GM18508 (cell line): Measurements from ENCODE around the gene ZNF804A.

Experiments used
- ATAC-seq: cut with Tn5 transposase; IDR thresholded peaks from one replicate; pipeline ENCODE4 v1.9.1; 2021; ENCODE audit warnings: moderate number of reproducible peaks; ENCODE audit not compliant: insufficient read depth, unreplicated experiment

ZNF804A gene

DNA sequence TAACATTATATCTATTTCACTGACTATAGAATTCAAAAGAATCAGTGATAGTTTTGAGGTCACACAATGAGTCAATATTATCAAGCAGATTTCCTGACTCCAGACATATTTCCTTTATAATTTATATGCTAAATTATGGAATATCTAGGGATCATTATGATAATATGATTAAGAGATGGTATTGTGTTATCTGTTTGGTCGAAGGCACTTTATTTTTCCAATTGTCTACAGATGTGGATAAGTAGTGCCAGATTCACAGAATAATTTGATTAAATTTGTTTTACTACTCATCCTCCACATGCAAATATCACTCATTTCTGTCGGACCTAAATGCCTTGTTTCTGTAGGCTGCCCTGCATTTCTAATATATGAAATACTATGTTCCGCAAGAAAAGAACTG, 4.4 kb downstream of the ZNF804A start:
- ATAC-seq, result no peak

DNA sequence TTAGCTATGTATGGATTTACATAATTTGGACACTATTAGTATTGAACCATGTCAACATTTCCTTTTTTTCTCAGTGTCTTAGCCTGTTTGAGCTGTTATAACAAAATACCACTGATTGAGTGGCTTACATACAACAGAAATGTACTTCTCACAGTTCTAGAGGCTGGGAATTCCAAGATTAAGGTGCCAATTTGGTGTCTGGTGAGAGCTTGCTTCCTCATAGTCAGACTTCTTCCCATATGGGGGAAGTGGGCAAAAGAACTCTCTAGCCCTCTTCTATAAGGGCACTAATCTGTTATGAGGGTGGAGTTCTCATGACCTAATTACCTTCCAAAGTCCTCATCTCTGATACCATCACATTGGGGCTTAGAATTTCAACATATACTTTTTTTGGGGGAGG, 12.6 kb downstream of the ZNF804A start:
- no peak for ATAC-seq

DNA sequence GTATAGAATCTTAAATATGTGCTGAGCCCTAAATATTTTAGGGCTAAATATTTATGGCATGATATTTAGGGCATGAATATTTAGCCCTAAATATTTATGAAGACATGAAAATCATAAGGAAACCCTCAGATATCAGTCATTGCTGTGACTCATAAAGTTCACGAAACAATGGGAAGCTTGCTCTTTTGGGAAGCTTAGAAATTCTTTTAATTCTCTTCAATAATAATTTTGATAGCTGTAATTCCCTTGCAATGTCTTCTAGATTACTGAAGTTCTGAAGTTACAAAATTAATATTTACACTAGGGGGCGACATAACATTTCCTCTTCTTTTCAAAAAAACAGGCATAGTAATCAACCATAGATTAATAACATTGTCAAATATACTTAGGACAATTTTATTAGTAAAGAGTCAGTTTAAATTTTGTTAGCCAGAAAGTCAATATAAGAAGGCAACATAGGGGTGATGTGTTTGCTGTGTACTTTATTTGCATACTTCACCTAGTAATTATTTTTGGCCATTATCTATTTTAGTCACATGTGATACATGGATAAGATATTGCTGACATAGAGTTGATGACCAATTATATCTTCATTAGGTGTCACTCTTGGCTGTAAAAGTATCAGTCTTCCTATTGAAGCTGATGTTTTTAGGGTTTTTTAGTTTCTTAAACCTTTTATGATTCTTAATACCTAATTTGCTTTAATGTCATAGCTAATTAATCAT, 13.2 kb downstream of the ZNF804A start:
- ATAC-seq, result no peak

DNA sequence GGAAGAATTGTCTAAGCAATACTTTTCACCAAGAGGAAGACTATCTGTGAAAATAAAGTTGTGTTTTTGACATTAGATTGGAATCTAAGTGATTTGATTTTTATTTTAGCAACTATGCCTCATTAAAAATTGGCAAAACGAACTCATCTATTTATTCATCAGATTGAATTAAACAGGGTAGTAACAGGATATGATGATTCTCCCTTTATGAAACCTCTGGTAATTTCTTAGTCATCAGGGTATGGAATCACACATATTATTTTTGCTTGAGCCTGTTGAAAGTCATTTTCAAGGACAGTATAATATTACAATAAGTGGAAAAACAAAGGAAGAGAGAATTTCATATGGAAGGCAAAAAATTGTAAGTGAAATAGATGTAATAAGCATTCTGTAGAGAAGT, 22.0 kb downstream of the ZNF804A start:
- no peak for ATAC-seq

DNA sequence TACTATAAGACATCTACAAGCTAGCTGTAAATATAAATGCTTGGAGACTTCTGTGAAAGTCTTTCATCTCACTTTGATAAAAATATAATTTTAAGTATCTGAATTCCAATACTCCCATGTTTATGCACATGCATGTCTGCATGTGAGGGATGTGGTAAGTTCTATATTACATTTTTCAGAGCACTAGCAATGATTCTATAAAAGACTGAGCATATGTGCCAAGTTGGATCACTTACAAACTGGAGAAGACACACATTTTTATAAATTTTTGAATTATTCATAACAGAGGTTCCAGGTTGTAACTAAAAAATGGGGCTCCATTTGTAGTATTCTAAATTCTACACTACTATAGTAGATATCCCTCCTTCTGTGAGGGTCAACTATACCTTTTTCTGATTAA, 26.0 kb downstream of the ZNF804A start:
- no peak for ATAC-seq

DNA sequence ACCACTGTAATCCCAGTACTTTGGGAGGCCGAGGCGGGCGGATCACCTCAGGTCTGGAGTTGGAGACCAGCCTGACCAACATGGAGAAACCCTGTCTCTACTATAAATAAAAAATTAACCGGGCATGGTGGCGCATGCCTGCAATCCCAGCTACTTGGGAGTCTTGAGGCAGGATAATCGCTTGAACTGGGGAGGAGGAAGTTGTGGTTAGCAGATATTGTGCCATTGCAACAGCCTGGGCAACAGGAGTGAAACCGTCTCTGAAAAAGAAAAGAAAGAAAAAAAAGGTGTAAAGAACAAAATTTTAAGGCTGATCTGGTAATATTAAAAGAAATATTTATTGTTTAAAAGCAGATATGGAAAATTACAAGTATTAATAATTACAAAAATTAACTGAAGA, 29.7 kb downstream of the ZNF804A start:
- no peak for ATAC-seq

DNA sequence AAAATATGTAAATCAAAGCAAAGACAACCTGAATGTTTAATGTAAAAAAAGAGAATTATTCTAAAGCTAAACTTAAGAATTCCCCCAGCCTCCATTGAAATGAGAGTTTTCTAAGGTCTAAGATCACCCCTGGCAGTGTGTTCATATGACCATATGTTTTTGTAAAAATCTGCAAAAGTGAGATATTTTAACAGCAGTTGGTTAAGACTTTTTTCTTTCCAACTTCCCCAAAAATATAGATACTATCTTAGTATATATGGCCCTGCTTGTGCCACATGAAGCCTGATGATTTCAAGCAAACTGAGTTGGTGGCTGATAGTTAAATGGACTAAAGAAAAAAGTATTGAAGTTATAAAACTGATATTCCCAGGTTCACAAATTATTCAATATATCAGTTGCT, 35.4 kb downstream of the ZNF804A start:
- no peak for ATAC-seq

DNA sequence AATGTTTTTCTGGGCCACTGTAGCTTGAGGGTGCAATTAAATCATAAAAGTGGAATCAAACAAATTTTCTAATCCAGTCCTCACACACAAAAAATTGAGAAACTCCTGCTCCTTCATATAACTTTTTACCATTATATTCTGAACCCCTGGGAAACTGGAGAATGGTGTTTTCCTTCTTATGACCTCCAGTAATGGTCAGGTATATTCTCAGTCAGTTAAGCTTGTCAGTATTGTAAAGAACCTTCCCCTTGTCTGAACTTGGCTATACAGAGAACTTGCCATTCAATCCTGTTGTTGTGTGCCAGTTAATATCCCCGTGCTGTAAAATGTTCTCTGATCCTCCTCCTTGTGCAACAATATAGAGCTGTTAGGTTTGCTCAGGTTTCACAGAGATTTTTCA, 39.5 kb downstream of the ZNF804A start:
- no peak for ATAC-seq

DNA sequence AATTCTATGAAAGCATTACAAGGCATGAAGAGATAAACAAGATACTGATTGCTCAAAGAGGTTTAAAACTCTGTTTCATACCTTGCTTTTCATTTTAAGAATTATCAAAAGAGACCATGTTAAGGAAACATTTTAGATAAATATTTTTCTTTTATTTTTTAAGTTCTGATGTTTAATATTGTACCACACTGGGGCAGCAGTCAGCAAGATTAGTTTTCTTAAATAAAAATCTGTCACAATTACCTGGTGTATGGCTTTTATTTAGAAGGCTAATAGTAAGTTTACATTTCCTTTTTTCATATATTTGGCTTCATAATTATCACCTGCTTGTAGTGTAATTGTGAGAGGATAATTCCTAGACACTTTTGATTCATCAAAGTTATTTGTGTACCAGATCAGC, 46.4 kb downstream of the ZNF804A start:
- no peak for ATAC-seq

DNA sequence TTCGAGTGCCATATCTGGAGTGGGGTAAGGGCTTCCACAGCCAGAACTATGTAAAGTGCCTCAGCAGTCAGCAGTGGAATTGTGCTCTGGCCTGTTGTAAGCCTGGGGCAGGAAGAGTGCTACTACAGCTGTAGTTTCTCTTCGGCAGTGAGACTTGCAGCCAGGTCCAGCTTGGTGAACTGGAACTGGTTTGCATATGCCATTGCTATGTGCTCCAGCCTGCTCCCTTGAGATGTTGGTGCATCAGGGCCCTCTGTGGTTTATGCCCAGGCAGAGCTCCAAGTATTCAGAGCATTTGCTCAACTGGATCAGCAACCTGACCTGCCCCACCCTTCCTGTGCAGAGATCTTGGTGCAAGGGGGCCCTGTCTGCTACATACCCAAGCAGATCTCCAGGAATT, 47.8 kb downstream of the ZNF804A start:
- ATAC-seq, result no peak

DNA sequence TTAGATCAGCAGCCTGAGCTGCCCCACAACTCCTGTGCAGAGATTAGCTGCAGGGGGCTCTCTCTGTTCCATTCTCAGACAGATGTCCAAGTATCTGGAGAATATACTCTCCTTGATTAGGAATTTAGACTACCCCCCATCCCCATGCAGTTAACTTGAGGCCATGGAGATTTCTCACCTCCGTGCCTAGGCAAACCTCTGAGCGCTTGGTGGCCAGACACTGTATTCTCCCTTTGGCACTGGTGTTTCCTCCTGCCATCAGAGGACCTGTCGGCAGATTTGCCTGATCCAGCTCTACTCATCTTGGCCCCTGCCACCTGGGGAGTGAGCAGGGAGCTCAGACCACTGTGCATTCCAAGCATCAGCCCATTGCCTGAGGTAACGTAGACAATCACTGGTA, 48.3 kb downstream of the ZNF804A start:
- no peak for ATAC-seq

DNA sequence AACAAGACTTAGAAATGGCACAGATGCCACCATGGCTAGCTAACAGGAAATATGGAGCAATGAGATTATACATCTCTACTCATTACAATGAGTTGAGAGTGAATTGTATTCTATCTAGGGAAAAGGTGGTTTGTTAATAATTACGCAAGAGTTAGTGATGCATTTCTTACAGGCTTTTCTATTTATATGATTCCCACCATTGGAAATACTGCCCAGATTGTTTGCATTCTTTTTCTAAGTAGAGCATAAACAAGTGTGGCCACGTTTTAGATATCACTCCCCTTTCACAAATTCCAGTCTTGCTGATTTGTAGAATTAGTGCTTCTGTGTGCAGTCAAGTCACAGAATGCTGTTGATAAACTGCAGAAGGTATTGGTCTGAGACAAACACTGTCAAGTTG, 56.6 kb downstream of the ZNF804A start:
- no peak for ATAC-seq

DNA sequence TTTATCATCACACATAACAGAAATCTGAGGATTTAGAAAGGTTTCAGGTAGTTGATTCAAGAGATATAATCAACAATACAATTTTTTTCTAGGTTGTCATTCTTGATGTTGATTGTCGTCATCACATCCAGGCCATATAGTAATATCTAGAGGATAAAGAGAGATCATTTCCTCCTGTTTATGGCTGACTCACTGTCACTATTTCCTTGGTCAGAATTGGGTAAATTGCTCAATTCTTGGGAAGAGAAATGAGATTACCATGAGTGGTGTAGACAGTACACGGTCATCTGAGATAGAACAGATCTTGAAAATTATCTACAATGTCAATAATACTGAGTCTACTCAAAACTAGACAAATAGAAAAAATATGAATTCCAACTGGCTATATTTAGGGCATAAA, 78.8 kb downstream of the ZNF804A start:
- ATAC-seq, result no peak

DNA sequence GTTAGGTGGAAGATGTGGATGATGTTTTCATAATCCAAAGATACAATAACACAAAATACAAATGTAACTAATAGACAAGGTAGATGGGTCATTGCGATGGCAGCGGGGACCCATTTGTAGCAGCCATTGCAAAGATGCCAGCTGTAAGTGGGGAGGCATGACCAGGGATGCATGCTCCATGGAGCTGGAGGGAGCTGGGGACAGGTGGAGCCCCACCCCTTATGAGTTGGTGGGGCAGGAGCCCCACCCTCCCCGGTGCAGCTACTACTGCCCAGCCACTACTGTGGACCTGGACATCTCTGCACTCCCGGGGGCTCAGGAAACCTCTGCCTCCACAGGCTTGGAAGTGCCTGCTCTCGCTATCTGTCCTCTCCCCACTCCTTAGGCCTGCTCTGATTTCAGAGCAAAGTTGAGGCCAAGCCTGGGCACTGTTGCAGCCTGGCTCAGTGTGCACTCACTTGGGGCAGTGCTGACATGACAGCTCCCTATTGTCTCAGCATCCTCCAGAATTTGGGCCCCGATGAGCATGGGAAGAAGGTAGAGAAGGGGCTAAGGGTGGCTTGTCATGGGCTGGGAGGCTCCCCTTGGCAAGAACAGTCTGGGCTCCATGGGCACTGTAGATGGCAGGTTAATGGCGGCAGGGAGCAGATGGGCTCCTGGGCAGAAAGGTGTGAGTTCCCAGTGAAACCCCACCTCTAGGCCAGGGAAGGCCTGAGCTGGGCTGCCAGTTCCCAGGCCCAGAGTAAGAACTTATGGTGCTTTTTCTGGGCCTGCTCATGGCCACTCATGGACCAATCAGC, 81.1 kb downstream of the ZNF804A start:
- ATAC-seq, result no peak

DNA sequence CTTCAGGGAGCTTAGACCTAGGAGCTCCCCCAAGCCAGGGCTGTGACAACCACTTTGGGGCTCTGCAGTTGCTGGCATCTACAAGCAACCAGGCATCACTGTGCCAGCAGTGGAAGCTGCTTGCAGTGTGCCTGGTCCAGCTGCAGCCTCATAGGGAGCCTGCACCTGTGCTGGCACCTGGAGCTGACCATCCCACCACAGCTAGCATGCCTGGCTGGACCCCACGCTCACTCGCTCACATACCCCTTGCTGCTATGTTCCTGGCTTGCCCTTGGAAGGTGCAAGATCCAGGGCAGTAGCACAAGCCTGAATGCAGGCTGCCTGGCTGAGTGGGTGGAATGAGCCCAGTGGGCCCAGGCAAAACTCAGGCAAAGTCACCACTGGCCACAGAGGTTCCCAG, 82.5 kb downstream of the ZNF804A start:
- no peak for ATAC-seq

DNA sequence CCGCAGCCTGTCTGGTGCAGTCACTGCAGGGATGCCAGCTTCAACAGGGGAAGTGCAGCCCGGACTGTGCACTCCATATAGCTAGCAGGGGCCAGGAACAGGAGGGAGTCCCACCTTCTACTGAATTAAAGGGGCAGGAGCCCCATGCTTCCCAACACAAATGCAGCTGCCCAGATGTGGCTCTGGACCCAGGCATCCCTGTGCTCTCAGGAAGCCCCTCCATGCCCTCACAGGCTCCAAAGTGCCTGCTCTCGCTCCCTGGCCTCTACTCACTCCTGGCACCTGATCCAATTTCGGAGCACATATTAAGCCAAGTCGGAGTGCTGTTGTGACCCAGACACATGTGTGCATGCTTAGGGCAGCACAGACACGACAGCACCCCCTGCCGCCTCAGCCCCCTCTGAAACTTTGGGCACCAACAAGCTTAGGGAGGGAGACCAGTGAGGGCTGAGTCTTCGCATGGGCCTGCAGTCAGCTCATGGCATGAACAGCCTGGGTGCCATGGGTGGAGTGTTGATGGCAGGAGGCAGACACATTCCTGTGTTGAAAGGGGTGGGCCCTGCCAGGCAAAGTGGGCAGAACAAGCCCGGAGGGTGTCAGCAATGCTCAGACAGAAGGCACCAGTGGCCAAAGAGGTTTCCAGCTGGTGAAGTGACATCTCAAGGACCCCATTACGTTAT, 83.5 kb downstream of the ZNF804A start:
- no peak for ATAC-seq

DNA sequence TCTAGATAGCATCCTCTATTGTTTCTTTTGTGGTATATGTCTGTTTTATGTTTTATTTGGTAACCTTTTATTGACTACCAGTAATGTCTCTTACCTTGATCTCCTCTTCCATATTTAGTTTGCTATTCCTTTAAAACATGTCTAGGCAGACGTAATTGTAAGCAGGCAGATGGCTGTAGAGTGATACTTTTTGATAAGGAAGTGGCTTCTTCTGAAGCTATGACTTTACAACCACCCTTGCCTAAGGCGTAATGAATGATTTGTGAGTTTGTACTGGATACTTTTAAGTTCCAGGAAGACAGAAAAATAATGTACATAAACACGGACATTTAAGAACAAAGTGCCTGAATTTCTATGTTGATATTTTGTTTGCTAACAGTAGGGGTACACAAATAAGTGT, 85.6 kb downstream of the ZNF804A start:
- no peak for ATAC-seq

DNA sequence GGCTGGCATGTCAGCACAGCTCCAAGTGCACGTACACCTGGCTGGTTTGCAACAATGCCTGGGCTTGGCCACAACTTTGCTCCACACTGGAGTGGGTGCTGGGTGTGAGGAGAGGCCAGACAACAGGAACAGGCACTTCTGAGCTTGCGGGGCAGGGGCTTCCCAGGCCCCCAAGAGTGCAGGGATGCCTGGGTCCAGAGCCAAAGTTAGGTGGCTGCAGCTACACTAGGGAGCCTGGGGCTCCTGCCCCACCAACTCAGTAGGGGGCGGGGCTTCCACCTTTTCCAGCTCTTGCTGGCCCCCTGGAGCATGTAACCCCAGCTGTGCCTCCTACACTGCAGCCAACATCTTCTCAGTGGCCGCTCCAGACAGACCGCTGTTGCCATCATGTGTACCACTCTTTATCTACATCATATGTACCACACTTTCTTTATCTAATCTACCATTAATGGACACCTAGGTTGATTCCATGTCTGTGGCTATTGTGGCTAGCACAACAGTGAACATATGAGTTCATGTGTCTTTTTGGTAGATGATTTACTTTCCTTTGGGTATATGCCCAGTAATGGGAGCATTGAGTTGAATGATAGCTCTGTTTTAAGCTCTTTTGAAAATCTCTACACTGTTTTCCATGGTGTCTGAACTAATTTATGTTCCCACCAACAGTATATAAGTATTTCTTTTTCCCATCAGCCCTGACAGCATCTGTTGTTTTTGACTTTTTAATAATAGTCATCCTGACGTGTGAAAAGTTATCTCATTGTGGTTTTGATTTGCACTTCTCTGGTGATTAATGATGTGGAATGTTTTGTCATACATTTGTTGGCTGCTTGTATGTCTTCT, 87.9 kb downstream of the ZNF804A start:
- ATAC-seq, result no peak

DNA sequence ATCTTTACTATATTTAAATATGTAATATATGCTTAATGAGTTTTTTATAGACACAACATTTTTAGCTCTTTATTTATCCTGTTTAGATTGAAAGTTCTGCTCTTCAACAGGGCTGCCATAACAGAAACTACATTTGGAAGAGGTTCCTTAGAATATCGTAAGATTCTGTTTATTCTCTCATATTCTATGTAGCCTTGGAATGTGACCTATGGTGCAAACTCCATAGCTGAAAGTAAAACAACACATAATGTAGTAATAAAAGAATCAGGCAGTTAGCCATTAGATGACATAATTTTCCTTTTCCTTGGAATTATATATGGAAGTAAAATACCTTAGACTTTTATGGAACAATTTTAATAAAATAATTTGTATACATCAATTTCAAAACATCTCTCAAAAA, 91.3 kb downstream of the ZNF804A start:
- ATAC-seq, result no peak

DNA sequence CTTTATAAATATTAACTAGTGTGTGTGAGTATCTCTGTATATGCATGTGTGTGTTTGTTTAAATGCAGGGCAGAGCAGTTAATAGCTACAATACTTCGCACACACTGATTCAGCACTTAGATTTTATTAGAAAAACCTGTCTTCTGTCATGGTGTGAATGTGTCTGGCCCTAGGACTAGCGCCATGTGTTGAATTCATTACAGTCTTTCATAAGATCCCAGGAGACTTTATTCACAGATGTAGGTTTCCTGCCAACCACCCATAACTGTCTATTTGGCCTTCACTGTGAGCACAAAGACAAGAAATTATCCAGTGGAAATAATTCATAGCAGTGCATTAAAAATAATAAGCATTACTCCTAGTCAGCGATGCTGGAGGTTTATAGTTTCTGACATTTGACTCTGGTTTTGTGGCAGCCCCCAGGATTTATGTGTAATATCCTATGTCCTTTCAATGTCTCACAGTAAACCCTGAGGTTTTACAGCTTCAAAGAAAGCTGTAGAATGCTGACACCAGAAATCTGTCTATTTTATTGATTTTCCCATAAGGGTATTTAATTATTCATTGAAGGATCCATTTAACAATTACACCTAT, 93.9 kb downstream of the ZNF804A start:
- no peak for ATAC-seq
